Measurements from ENCODE around the gene RPL27.
A peak's percentile ranks its signal among the peaks of the same experiment; 100 is the strongest.
"Not testable (repeated sequence)": the region's sequence is repeated elsewhere in the genome, so short reads cannot be mapped to it uniquely, and the experiment has no call there.

The RPL27 gene

DNA sequence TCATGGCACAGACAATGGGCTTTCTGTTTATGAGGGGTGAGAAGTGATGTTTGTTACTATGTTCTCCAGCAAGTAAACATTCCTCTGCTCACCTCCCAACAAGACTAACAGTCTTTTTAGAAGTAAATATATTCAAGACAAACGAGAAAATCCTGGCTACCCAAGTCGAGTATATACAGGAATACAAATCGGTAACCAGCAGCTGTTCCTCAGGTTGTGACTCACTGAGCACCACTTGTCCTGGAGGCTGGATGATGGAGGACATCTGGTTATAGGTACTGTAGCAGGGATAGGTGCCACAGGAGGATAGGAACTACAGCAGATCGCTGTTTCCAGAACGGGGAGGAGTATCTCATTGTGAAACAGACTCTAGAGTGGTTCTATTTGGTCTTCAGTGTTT lies 5.3 kb upstream of the RPL27 start:
- DNase-seq (ENCODE audit: extremely low read depth in 1 of 2, low read depth in 1 of 2) = no peak

DNA sequence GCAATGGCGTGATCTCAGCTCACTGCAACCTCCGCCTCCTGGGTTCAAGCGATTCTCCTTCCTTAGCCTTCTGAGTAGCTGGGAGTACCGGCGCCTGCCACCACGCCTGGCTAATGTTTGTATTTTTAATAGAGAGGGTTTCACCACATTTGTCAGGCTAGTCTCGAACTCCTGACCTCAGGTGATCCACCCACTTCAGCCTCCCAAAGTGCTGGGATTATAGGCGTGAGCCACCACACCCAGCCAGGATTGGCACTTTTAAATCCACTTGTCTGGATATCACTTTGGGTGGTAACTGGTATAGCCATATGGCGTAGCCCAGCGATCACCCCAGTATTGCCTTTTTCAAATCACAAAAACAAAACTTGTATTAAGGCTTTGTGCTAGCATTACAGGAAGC lies 4.3 kb upstream of the RPL27 start:
- not testable (repeated sequence) for DNase-seq (ENCODE audit: extremely low read depth in 1 of 2, low read depth in 1 of 2)

DNA sequence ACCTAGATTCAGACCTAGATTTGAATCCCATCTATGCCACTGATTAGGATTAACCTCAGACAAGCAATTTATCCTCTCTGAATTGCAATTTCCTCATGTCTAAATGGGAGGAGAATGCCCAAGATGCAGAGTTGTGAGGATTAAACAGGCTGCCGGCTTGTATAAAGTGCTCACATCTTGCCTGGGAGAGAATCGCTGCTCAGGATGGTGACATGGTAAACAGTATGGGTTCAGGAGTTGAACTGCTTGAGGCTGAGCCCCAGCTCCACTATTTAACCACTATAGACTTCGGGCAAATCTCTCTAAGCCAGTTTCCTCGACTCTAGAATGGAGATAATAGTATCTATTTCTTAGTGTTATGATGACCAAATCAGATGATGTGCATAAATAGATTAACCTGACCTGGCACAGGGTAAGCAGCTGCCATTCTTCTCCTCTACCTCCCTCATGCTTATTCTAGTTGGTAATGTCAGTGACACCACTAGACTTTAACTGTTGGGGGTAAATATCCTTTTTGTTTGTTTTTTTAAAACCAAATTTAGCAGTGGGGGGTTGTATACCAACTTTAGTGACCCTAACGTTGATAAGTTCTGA lies 732 bp upstream of the RPL27 start:
- no peak for DNase-seq (ENCODE audit: extremely low read depth in 1 of 2, low read depth in 1 of 2)

DNA sequence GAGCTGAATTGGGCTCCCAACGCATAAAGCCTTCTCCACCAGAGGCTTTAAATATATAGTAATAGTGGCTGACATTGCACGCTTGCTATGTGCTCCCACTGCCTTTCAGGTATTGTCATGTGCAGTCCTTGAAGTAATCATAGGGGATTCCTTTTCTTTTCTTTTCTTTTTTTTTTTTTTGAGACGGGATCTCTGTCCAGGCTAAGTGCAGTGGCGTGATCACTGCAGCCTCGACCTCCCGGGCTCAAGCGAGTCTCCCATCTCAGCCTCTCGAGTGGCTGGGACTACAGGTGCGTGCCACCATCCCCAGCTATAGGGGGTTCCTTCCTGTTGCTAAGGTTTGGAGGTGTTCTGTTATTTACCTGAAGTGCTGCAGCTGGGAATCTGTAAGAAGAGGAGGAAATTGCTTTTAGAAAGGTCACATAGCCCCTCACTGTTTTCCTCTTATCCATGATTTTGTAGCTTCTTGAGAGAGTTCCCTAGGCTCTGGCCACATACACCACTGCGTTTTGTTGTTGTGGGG lies 845 bp downstream of the RPL27 start:
- DNase-seq (ENCODE audit: extremely low read depth in 1 of 2, low read depth in 1 of 2) = no peak

DNA sequence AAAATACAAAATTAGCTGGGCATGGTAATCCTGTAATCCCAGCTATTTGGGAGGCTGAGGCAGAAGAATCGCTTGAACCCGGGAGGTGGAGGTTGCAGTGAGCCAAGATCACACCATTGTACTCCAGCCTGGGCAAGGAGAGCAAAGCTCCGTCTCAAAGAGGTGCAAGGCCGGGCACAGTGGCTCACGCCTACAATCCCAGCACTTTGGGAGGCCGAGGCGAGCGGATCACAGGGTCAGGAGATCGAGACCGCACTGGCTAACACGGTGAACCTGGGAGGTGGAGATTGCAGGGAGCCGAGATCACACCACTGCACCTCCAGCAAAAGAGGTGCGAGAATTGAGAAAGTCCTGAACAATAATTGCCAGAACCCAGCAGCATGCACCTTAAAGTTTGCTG lies 2.7 kb downstream of the RPL27 start:
- DNase-seq (ENCODE audit: extremely low read depth in 1 of 2, low read depth in 1 of 2) = not testable (repeated sequence)

DNA sequence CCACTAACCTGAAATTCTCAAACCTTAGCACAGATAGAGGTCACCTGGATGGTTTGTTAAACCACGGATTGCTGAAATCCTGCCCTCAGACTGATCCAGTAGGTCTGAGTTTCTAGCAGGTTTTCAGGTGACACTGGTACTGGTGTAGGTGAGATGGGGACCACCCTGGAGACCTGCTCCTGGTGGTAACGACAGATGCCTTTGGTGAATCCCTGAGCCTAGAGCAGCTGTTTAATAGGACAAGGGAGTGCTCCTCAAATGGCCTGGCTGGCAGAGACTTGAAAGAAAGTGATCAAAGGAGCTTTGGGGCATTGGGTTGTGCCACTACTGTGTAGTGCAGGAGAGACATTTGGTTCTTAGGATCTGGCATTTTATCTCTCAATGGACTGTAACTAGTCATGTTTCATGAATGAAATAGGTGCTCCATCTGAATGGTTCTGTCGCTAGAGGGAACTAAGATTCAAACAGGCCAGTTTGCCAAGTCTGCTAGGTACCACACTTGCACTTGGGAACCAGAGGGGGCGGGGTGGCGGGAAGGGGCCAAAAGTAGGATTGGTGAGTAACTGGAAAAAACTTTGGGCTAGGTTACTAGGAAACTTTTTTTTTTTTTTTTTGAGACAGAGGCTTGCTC lies 5.4 kb downstream of the RPL27 start:
- no peak for DNase-seq (ENCODE audit: extremely low read depth in 1 of 2, low read depth in 1 of 2)

DNA sequence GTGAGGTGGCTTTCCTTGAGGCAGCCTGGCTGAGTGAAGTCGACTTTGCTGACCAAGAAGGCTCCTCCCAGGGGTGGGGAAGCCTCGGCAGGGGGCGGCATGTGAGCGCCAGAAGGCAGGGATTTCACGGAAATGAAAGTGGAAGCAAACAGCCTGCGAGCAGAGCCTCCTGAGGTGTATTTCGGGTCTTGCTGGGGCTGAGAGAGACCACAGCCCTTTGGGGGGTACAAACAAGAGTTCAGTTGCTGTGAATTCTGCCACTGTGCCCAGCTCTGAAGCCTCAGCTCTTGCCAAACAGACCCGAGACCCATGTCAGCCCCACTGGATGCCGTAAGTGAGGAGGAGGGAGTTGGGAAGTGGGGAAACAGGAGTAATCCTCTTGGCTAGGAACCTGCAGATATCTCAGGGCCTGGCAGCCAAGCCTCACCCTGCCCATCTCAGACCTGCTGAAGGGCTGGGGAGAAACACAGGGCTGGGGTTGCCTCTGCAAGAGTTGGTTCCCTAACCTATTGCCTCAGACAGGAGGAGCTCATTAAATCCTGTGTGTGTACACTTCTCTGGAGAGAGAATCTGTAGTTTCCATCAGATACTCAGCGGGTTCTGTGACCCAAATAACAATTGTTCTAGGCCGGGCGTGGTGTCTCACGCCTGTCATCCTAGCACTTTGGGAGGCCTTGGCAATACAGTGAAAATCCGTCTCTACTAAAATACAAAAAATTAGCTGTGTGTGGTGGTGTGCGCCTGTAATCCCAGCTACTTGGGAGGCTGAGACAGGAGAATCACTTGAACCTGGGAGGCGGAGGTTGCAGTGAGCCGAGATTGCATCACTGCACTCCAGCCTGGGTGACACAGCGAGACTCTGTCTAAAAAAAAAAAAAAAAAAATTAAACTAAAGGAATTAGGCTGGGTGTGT lies 8.7 kb downstream of the RPL27 start, which contains the start of gene IFI35:
Gene IFI35 (plus strand): TSS at position 146 of the 913 bp plus-strand sequence. CDS start 164 bp downstream, at position 310.
- DNase-seq (ENCODE audit: extremely low read depth in 1 of 2, low read depth in 1 of 2) = peak; percentile 51 to 74

DNA sequence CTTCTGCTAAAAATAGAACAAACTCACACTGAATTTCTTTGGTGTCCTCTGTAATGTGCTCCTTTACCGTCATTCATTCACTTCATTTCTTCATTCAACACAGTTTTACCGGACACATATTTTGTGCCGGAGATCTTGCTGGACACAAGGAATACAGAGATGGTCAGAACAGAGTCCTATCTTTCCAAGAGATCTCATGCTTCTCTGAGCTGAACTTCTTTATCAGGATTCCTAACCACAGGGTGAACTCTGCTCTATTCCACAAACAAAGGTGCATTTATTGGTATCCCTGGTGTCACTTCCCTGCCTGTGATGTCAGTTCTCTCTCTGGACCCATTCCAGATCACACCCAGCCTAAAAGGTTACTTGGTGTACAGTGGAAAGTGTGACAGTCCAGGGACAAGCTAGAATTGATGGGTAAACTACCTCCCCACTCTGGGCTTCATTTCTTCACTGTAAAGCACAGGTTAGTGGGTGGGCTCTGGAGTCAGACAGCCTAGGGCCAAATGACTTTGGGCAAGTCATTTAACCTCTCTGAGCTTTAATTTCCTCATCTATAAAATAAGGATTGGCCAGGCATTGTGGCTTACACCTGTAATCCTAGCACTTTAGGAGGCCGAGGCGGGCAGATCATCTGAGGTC lies 12.6 kb downstream of the RPL27 start:
- DNase-seq (ENCODE audit: extremely low read depth in 1 of 2, low read depth in 1 of 2) = no peak

DNA sequence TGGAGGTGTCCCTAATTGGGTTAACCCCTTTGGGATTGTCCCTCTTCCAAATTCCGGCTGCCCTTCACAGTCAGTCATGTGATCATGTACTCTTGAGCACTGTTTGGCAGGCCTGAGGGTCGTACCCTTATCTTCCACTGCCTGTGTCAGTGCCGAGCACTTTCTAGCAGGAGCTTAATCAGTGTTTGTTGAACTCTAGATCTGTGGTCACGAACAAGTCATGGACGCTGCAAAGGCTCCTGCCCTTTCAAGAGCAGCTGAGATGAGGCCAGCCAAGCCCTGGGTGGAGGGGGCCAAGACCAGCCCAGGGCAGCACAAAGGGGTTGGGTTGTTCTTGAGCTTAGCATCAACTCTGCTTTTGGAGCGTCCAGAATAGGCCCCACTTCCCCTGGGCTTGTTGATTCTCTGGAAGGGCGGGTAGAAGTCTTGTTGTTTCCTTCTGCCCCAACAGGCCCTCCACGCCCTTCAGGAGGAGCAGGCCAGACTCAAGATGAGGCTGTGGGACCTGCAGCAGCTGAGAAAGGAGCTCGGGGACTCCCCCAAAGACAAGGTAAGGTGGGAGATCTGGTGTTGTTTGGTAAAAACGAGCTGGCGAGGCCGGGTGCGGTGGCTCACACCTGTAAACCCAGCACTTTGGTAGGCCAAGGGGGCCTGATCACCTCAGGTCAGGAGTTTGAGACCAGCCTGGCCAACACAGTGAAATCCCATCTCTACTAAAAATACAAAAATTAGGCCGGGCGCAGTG lies 13.7 kb downstream of the RPL27 start:
- DNase-seq (ENCODE audit: extremely low read depth in 1 of 2, low read depth in 1 of 2) = no peak

DNA sequence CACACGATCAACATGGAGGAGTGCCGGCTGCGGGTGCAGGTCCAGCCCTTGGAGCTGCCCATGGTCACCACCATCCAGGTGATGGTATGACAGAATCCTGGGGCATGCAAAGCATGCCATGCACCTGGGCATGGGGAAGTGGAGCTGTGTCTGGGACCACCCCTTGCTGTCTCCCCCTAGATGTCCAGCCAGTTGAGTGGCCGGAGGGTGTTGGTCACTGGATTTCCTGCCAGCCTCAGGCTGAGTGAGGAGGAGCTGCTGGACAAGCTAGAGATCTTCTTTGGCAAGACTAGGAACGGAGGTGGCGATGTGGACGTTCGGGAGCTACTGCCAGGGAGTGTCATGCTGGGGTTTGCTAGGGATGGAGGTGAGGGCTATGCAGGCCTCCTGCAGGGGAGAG lies 15.1 kb downstream of the RPL27 start:
- no peak for DNase-seq (ENCODE audit: extremely low read depth in 1 of 2, low read depth in 1 of 2)

DNA sequence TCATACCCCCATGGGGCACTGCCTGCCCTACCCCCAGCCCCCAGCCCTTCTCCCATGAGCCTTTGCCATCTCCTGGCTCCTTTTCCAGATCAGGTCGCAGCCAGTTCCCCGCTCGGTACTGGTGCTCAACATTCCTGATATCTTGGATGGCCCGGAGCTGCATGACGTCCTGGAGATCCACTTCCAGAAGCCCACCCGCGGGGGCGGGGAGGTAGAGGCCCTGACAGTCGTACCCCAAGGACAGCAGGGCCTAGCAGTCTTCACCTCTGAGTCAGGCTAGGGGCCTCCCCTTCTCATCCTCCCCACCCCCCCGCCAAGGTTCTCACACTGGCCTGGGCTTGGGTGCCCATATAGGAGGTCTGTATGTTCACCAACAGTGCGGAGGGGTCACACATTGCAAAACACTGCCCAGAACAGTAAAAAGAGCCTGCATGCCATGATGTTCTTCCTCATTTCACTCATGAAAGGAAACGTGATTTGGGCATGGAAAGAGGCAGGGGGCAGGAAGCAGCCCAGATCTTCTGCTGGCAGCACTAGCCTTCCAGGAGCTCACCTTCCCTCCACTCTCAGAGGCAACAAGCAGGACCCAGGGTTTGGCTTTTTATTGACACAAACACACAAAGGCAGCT lies 15.9 kb downstream of the RPL27 start:
- no peak for DNase-seq (ENCODE audit: extremely low read depth in 1 of 2, low read depth in 1 of 2)

DNA sequence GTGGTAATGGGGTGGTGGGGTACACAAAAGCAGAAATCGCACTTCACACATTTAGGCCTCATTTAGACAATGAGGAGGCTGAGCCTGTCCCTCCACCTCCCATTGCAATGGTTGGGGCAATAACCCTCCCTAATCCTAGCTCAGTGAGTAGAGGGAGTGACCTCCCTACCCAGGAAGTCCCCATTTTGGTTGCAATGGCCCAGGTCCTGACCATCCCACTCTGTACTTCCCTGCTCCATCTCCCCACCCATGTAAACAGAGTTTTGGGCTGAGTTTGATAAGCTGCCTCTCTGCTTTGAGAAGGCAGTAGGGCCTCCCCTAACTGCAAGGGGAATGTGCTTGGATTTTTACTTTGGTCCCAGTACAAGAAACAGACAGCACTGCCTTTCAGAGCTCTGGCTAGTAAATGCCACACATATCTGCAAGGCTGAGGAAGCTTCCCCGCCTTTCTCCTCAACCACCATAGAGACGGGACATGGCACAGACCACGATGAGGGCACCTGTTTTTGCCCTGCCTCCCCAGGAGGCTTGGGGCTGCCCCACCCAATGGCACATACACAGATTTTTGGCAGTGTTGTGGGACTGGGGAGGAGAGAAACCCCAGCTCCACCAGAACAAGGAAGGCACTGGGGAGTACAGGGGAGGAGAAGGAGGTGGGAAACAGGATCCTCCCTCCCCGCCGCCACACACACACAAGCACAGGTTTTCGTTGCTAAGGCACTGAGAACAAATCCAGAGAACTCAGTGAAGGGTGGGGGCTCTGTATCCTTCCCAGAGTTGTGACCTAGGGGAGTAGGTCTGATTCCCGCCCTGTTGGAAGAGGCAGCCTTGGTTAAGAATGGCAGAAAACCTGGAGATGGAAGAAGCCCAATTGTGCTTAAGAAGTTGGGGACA lies 16.7 kb downstream of the RPL27 start:
- DNase-seq (ENCODE audit: extremely low read depth in 1 of 2, low read depth in 1 of 2) = no peak

DNA sequence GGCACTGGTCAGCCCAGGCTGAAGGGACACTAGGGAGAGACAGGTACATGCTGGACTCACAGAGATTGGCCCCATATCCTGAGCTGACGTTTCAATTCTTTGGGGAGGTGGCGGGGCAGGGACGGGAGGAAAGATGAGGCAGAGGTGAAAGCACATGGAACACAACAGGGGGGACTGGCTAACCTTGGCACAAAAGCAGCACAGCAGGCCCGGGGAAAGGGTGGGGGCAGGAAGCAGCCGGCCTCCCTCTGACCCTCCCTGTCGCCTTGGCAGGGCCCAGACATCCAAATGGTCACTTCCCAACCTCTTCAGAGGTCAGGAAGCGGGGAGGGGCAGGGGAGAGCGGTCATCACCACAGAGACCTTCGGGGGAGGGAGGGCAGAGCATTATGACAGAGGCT lies 17.4 kb downstream of the RPL27 start:
- DNase-seq (ENCODE audit: extremely low read depth in 1 of 2, low read depth in 1 of 2) = no peak

DNA sequence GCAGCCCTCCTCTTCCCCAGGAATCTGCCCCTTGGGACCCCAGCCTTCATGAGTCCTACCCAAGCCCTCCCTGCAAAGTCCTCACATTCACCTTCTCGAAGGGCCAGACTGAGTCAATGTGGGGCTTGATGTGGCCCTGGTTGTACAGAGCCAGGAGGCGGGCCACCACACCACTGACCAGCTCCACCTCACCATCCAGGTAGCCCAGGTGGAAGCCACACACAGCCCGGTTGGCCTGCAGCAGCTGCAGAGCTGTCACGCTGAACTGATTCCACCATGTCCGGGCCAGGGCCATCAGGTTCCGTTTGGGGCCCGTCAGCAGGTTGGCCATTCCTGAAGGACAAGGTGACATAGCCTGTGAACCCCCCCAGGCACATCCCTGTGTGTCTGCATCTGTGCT lies 18.0 kb downstream of the RPL27 start:
- DNase-seq (ENCODE audit: extremely low read depth in 1 of 2, low read depth in 1 of 2) = no peak

DNA sequence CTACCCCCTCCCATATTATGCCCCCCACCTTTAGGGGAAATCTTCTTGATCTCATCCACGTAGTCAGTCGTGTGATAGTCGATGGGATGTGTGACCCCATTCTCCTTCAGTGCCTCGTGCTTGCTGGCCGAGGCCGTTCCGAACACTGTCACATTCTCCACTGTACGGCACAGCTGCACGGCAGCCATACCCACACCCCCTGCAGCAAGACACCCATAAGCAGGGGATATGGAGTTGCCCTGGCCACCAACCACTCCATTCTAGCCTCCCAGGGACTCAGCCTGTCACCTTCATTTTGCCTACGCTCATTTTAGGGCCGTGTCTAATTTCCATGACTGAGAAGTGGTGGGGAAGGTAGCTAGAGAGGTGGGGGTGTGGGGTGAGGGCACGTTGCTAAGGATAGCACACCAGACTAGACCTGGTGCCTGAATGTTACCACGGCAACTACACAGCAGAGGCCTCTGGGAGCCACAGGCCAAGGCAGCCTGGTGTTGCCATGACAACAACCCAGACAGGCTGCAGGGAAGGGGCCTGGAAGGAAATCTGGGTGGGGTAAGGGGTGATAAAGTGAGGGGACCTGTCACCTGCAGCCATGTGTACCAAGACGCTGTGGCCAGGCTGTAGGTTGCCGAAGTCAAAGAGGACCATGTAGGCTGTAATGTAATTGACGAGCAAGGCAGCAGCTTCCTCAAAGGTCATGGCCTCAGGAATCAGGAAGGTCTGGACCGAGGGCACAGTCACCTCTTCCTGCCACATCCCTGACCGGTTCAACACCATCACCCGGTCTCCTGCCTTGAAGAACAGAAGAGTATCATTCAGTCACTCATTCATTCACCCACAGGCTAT lies 20.0 kb downstream of the RPL27 start:
- DNase-seq (ENCODE audit: extremely low read depth in 1 of 2, low read depth in 1 of 2) = no peak

DNA sequence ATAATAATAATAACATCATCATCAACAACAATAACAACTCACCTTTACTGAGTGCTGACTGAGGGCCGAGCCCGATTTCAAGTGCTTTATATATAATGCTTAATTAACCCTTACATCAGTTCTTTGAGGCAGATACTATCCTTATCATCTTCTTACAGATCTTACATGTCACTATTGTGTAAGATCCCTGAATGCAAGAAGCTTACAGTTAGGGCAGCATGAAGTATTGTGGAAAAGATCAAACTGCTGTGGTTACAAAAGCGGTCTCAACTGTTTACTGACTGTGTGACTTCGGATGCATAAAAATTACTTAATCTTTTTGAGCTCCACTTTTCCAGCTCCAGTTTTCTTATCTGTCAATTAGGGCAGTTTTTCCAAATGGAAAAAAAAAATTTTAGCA lies 20.7 kb downstream of the RPL27 start:
- DNase-seq (ENCODE audit: extremely low read depth in 1 of 2, low read depth in 1 of 2) = no peak

DNA sequence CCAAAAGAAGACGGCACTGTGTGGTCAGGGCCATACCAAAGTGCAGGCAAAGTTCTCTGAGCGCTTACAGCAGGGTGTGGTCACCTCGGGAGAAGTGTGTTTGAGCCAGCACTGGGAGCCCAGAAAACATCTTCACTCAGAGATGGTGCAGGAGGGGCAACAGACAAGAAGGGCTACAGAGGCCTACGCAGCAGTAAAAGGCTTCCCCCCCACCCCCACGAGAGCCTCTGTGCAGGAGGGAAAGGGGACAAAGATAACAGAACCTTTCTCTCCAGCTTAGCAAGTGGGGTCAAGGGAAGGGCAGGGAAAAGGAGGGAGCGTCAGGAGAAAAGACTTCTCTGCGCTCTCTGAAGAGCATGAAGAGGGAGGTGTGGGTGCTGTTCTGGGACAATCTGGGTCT lies 21.2 kb downstream of the RPL27 start:
- DNase-seq (ENCODE audit: extremely low read depth in 1 of 2, low read depth in 1 of 2) = no peak

DNA sequence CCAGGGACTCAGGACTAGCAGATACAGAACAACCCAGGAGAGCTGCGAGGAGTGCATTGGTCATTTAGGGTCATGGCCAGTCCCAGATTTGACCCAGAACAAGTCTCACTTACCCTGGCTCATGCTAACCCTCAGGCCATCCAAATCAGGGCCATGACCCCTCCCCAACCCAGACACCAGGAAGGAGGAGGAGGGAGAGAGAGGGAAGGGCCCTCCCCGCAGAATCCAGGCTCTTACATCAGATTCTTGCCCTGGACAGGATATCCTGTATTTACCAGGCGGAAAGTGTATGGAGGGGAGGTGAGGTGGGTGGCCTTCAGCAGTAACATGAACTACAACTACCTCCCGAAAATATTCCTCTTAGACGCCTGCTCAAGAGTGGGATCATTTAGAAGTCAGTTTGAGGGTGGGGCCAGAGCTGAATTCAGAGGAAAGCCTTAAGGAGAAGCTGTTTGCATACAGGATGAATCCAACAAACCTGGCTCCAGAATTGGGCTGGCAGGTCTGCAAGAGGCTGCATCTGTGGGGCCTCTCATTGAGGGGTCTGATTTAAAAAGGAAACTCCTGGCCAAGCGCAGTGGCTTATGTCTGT lies 21.9 kb downstream of the RPL27 start:
- DNase-seq (ENCODE audit: extremely low read depth in 1 of 2, low read depth in 1 of 2) = no peak
